Bronchial smooth muscle cell (primary cell): ENCODE data around the gene GRB10. TPM values are rescaled to one million over a fixed set of nuclear protein-coding genes. Genes with fewer than 3 reads are reported as not detected.

Experiments used
- total RNA-seq: library from RNA; depleted of rRNA; stranded (reverse); fragments of >200 nt; gene quantifications from 2 replicates; pipeline ENCODE4 v1.2.1, GENCODE V29; 2014

Gene GRB10
- 19.5 and 26.6 TPM in 2 replicates for total RNA-seq

GRCh38 chr7:50782375-50783208 is at the start of gene GRB10:
Gene GRB10, minus strand, starts transcription at chr7:50782896. Its CDS starts 50,574 bp downstream, at chr7:50732322.

GRCh38 chr7:50564640-50565558 is 217.8 kb downstream of the GRB10 start, which contains the start of gene DDC:
Gene DDC, minus strand, starts transcription at chr7:50565405. Its CDS starts 21,320 bp downstream, at chr7:50544085.

Other genes starting within 250 kb of the GRB10 start
- gene DDC, start 217.5 kb downstream of the GRB10 start, total RNA-seq: not detected in 2 replicates